Measurements from ENCODE around the gene PSMB7.

The PSMB7 gene

GRCh38 chr9:124351672-124352468 lies 63.4 kb downstream of the PSMB7 start:
- no peak overlapping the region for H3K4me3 Mint-ChIP-seq
- H3K9me3 Mint-ChIP-seq: no peaks in the 10 kb centered on the region
- DNase-seq (no peak), ATAC-seq (no peak)
- no peaks in the 10 kb centered on the region for H3K27me3 Mint-ChIP-seq
- peak overlapping the region in 1 of 2 donors; percentile 84 for H3K27ac Mint-ChIP-seq
- peaks cover 1% of the 10 kb centered on the region for H3K4me1 Mint-ChIP-seq

- no peaks in the 10 kb centered on the region for H3K4me1 Mint-ChIP-seq
- H3K27me3 Mint-ChIP-seq: no peaks in the 10 kb centered on the region
- no peak overlapping the region for H3K4me3 Mint-ChIP-seq
- H3K9me3 Mint-ChIP-seq: no peaks in the 10 kb centered on the region
- DNase-seq (no peak), ATAC-seq (no peak)
- no peak overlapping the region for H3K27ac Mint-ChIP-seq
Observed at GRCh38 chr9:124350494-124351263, 64.6 kb downstream of the PSMB7 start.

- ATAC-seq: no peak
- Mint-ChIP-seq H3K9me3 (no peaks in the 10 kb centered on the region), H3K4me1 (no peaks in the 10 kb centered on the region), H3K4me3 (no peak overlapping the region), H3K27me3 (no peaks in the 10 kb centered on the region), H3K27ac (peak overlapping the region in 1 of 2 donors; percentile 76)
- DNase-seq: no peak
Observed at GRCh38 chr9:124349675-124350493, 65.4 kb downstream of the PSMB7 start.

- Mint-ChIP-seq H3K27me3 (no peaks in the 10 kb centered on the region), H3K4me3 (no peak overlapping the region), H3K9me3 (no peaks in the 10 kb centered on the region), H3K4me1 (no peaks in the 10 kb centered on the region), H3K27ac (no peak overlapping the region)
- ATAC-seq (no peak), DNase-seq (no peak)
Observed at GRCh38 chr9:124349267-124349666, 66.0 kb downstream of the PSMB7 start.

GRCh38 chr9:124348831-124349230 lies 66.4 kb downstream of the PSMB7 start:
- Mint-ChIP-seq H3K27ac (no peak overlapping the region), H3K27me3 (no peaks in the 10 kb centered on the region), H3K4me1 (no peaks in the 10 kb centered on the region), H3K9me3 (no peaks in the 10 kb centered on the region), H3K4me3 (no peak overlapping the region)
- DNase-seq (no peak), ATAC-seq (no peak)

GRCh38 chr9:124348363-124348762 lies 66.9 kb downstream of the PSMB7 start:
- ATAC-seq (no peak), DNase-seq (no peak)
- no peaks in the 10 kb centered on the region for H3K4me1 Mint-ChIP-seq
- H3K9me3 Mint-ChIP-seq: no peaks in the 10 kb centered on the region
- peak overlapping the region in 1 of 2 donors; percentile 13 for H3K27ac Mint-ChIP-seq
- H3K4me3 Mint-ChIP-seq: no peak overlapping the region
- H3K27me3 Mint-ChIP-seq: no peaks in the 10 kb centered on the region

- H3K9me3 Mint-ChIP-seq: no peaks in the 10 kb centered on the region
- H3K27me3 Mint-ChIP-seq: no peaks in the 10 kb centered on the region
- H3K4me1 Mint-ChIP-seq: no peaks in the 10 kb centered on the region
- ATAC-seq: no peak
- DNase-seq: no peak
- no peak overlapping the region for H3K4me3 Mint-ChIP-seq
- H3K27ac Mint-ChIP-seq: peak overlapping the region in 1 of 2 donors; percentile 13
Observed at GRCh38 chr9:124347968-124348358, 67.3 kb downstream of the PSMB7 start.

- Mint-ChIP-seq H3K4me1 (no peaks in the 10 kb centered on the region), H3K27me3 (no peaks in the 10 kb centered on the region), H3K27ac (no peak overlapping the region), H3K4me3 (no peak overlapping the region), H3K9me3 (no peaks in the 10 kb centered on the region)
- ATAC-seq (no peak), DNase-seq (no peak)
Observed at GRCh38 chr9:124347206-124347967, 67.9 kb downstream of the PSMB7 start.

GRCh38 chr9:124346347-124347163 lies 68.7 kb downstream of the PSMB7 start:
- ATAC-seq (peak; percentile 20), DNase-seq (no peak)
- Mint-ChIP-seq H3K4me1 (no peaks in the 10 kb centered on the region), H3K9me3 (no peaks in the 10 kb centered on the region), H3K27me3 (no peaks in the 10 kb centered on the region), H3K4me3 (no peak overlapping the region), H3K27ac (no peak overlapping the region)

GRCh38 chr9:124345751-124346281 lies 69.4 kb downstream of the PSMB7 start:
- Mint-ChIP-seq H3K4me1 (no peaks in the 10 kb centered on the region), H3K27ac (peak overlapping the region in 1 of 2 donors; percentile 79), H3K4me3 (no peak overlapping the region), H3K27me3 (no peaks in the 10 kb centered on the region), H3K9me3 (no peaks in the 10 kb centered on the region)
- no peak for DNase-seq
- no peak for ATAC-seq

- Mint-ChIP-seq H3K27ac (no peak overlapping the region), H3K4me1 (no peaks in the 10 kb centered on the region), H3K9me3 (no peaks in the 10 kb centered on the region), H3K4me3 (no peak overlapping the region), H3K27me3 (no peaks in the 10 kb centered on the region)
- DNase-seq: no peak
- no peak for ATAC-seq
Observed at GRCh38 chr9:124345063-124345462, 70.2 kb downstream of the PSMB7 start.

- no peak for DNase-seq
- Mint-ChIP-seq H3K27ac (peak overlapping the region in 1 of 2 donors; percentile 86), H3K27me3 (no peaks in the 10 kb centered on the region), H3K4me3 (no peak overlapping the region), H3K9me3 (no peaks in the 10 kb centered on the region), H3K4me1 (no peaks in the 10 kb centered on the region)
- ATAC-seq: no peak
Observed at GRCh38 chr9:124344291-124345050, 70.8 kb downstream of the PSMB7 start.

GRCh38 chr9:124343533-124344290 lies 71.5 kb downstream of the PSMB7 start:
- H3K4me1 Mint-ChIP-seq: no peaks in the 10 kb centered on the region
- no peaks in the 10 kb centered on the region for H3K27me3 Mint-ChIP-seq
- ATAC-seq: no peak
- H3K9me3 Mint-ChIP-seq: no peaks in the 10 kb centered on the region
- H3K27ac Mint-ChIP-seq: peak overlapping the region in 1 of 2 donors; percentile 86
- DNase-seq: no peak
- no peak overlapping the region for H3K4me3 Mint-ChIP-seq
